ENCODE results near the gene RNF215. TPM values are rescaled to one million over a fixed set of nuclear protein-coding genes. Genes with fewer than 3 reads are reported as not detected.

Gene RNF215
- total and polyA plus RNA-seq, 8 donors: 14.6 to 27.5 (median 23.2) TPM

DNA sequence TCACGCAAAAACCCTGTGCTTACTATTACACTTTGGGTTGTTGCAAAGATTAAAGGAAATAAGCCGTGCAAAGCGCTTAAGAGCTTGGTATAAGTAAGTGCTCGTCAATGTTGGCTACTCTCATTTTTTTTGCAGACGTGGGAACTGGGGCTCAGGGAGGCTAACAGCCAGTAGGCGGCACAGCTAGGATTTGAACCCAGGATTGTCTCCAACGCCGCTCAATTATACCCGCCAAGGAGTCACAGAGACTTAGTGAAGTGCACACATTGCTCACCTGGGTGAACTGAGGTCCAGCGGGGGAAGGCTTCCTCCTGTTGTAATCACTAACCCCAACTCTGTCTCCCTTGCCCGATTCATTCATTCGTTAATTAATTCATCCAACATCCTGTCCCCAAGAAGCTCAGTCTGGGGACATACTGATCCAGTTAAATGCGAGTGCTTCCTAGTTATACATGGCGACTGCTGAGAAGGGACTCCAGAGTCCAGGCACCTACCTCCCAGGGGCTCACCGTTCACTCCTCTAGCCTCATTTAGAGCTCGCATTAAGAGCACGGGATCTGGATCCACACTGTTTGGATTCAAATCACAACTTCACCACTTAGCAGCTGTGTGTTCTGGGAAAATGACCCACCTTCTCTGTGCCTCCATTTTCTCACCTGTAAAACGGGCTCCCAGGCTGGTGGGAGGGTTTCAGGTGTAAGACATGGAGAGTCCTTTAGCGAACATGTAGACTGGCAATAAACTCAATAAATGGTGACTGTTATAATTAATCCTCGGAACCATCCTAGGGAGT is 37.5 kb upstream of the RNF215 start:
- peak overlapping the region; percentile 95 to 99 for H3K27ac ChIP-seq
- TF ChIP-seq, protein P1, sequence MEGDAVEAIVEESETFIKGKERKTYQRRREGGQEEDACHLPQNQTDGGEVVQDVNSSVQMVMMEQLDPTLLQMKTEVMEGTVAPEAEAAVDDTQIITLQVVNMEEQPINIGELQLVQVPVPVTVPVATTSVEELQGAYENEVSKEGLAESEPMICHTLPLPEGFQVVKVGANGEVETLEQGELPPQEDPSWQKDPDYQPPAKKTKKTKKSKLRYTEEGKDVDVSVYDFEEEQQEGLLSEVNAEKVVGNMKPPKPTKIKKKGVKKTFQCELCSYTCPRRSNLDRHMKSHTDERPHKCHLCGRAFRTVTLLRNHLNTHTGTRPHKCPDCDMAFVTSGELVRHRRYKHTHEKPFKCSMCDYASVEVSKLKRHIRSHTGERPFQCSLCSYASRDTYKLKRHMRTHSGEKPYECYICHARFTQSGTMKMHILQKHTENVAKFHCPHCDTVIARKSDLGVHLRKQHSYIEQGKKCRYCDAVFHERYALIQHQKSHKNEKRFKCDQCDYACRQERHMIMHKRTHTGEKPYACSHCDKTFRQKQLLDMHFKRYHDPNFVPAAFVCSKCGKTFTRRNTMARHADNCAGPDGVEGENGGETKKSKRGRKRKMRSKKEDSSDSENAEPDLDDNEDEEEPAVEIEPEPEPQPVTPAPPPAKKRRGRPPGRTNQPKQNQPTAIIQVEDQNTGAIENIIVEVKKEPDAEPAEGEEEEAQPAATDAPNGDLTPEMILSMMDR (IDR thresholded peaks at IDR 0.05): no peak
- no peaks in the 10 kb centered on the region for H3K27me3 ChIP-seq
- peak overlapping the region; percentile 72 to 75 for H3K4me3 ChIP-seq
- intact Hi-C loops (cut with DNase I): no loop called here
- peaks cover 34 to 55% of the 10 kb centered on the region in 2 donors for H3K4me1 ChIP-seq
- H3K36me3 ChIP-seq: peaks cover 0 to 17% of the 10 kb centered on the region in 2 donors
- no peak for DNase-seq
- no peaks in the 10 kb centered on the region for H3K9me3 ChIP-seq
- no peak for ATAC-seq

DNA sequence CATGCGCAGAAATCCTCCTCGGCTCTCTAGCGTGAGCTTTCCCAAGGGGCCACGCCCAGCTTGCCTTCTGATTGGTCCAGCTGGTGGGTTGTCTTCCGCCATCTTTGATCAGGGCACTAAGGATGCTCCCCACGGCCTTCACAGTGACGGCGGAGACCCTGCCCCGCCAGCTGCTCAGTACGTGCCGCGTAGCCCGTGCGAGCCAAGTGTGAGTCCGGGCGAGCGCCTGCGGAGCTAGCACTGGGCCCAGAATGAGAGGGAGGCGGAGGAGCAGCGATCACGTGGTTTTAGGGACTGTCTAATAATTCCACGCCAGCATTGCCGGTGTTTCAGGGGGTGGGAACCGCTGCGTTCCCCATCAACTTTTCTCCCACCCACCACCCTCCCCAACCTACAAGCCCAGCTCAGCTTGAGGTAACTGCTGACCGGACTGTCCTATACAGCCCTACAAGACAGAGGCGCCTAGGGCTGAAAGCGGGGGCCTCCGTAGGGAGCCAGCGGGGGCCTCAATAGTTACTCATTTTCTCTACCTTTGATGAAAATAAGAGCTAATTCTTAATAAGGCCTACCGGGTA is 36.8 kb upstream of the RNF215 start:
- peak; percentile 84 for ATAC-seq
- Histone ChIP-seq H3K9me3 (no peaks in the 10 kb centered on the region), H3K4me3 (peak overlapping the region; percentile 72 to 75), H3K27ac (peak overlapping the region; percentile 95 to 99), H3K4me1 (peaks cover 34 to 55% of the 10 kb centered on the region in 2 donors), H3K27me3 (no peaks in the 10 kb centered on the region), H3K36me3 (peaks cover 0 to 17% of the 10 kb centered on the region in 2 donors)
- DNase-seq: peak; percentile 98 to 100 (median 100)
- TF ChIP-seq, protein P1 (IDR thresholded peaks at IDR 0.05): no peak
- intact Hi-C loops (cut with DNase I): no loop called here

DNA sequence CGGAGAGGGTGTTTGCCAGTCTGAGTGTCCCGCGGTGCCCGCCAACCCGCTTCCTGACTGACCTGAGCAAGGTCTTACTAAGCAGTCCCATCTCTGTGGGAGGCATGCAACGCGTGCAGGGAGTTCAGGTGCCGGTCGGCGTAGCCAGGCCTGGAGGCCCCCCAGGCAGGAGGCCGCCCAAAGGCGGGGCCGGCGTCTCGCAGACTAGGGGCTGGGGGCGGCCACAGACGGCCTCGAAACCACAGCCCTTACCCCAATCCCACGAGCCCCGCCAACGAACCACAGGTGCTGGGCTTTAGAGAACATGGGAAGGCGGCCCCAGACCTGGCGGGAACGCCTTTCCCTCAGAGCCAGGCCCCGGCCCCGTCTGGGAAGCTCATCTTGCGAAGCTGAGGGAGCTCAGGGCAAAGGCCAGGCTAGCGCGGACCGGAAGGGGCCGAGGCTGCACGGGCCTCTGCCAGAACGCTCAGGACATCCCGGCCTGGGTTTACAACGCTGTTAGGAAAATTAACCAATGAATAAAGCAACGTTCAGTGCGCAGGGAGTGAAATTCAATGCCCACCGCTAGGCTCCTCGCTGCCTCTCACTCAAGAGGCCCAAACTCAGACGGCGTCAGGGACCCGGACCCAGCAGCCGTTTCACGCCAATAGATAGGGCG is 36.2 kb upstream of the RNF215 start:
- Histone ChIP-seq H3K4me1 (peaks cover 34 to 55% of the 10 kb centered on the region in 2 donors), H3K36me3 (peaks cover 0 to 17% of the 10 kb centered on the region in 2 donors), H3K27ac (peak overlapping the region; percentile 95 to 99), H3K27me3 (no peaks in the 10 kb centered on the region), H3K4me3 (peak overlapping the region; percentile 72 to 75), H3K9me3 (no peaks in the 10 kb centered on the region)
- peak in 3 of 4 donors; percentile 45 to 91 (median 67) for DNase-seq
- ATAC-seq: peak; percentile 54
- intact Hi-C loops (cut with DNase I): no loop called here
- TF ChIP-seq, protein P1 (IDR thresholded peaks at IDR 0.05): no peak

DNA sequence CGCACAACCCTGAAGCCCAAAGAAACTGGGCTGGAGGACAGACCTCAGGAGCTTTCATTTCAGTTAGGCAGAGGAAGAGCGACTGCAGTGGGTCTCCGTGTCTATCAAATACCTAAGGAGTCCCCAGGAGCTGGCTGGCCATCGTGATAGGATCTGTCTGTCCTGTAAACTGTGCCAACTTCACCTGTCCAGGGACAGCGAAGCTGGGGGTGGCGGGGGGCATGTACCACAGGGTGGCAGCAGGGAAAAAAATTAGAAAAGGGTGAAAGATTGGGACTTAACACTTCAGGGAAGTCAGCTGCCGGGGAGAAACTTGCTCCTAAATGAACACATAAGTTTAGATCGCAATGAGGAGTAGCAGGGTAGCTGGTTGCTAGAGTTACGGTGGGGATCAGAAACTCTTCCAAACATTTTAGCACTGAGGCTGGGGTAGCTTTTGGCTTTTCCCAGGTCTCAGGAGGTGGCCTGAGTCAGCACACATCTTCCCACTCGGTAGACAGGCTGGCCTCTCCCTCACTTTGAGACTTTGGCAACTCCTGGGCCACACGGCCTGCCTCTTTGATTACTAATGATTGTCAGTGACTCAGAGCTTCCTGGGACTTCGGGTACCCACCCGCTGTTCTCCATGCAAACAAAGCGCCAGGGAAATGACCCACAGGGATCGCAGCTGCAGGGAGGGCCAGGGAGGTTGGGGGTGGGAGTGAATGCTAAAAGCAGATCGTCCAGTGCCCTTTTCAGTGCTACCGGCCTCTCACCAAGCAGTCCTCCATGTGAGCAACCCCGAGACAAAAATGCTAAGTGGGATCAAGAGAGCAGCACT is 35.5 kb upstream of the RNF215 start:
- peak in 3 of 4 donors; percentile 26 to 67 (median 43) for DNase-seq
- ATAC-seq: peak; percentile 42
- intact Hi-C loops (cut with DNase I): no loop called here

More for the DNA sequence above, 35.5 kb upstream of the RNF215 start:
- H3K9me3 ChIP-seq: no peaks in the 10 kb centered on the region
- peaks cover 0 to 23% of the 10 kb centered on the region in 2 donors for H3K36me3 ChIP-seq
- no peaks in the 10 kb centered on the region for H3K27me3 ChIP-seq
- peak overlapping the region; percentile 95 to 99 for H3K27ac ChIP-seq
- H3K4me1 ChIP-seq: peaks cover 34 to 55% of the 10 kb centered on the region in 2 donors
- H3K4me3 ChIP-seq: peak overlapping the region; percentile 72 to 75
- TF ChIP-seq, protein P1 (IDR thresholded peaks at IDR 0.05): no peak

All from left lung (tissue), 10 donors.